Measurements from ENCODE around the gene STIM1. TPM values are rescaled to one million over a fixed set of nuclear protein-coding genes. Genes with fewer than 3 reads are reported as not detected.

Gene STIM1
- total RNA-seq, 1 experiment from 2014 or later, result 15.2 TPM

GRCh38 chr11:3825473-3826154 is 29.9 kb upstream of the STIM1 start:
- H3K36me3 Mint-ChIP-seq (ENCODE audit: insufficient read depth in 1 of 3, low read depth in 3 of 3), result peaks cover 31 to 57% (median 50%) of the 10 kb centered on the region in 3 experiments

More at GRCh38 chr11:3825473-3826154, 29.9 kb upstream of the STIM1 start:
- no peaks in the 10 kb centered on the region for H3K9me3 ChIP-seq (ENCODE audit: control insufficient read depth, low read depth, low read length)
- no peaks in the 10 kb centered on the region for H3K23me2 ChIP-seq (ENCODE audit: insufficient read length, low read depth, low read length, poor library complexity, severe bottlenecking)
- peaks cover 13% of the 10 kb centered on the region; the same call in 1 of the 2 replicates for H3K4me1 ChIP-seq (ENCODE audit: insufficient read depth, low read length)
- H3K56ac ChIP-seq (ENCODE audit: insufficient read length, low read depth, low read length), result no peak overlapping the region
- no peak for DNase-seq
- H3K14ac ChIP-seq (ENCODE audit: insufficient read depth, low read length), result no peak overlapping the region
- H4K91ac ChIP-seq (ENCODE audit: insufficient read length, low read depth, low read length), result no peak overlapping the region
- no peak overlapping the region for H2BK20ac ChIP-seq (ENCODE audit: low read depth, low read length, poor library complexity, severe bottlenecking)
- H4K8ac ChIP-seq (replicated peaks; ENCODE audit: insufficient read length, low read depth, low read length), result no peak overlapping the region
- no peak overlapping the region for H4K5ac ChIP-seq (ENCODE audit: insufficient read length, low read depth, low read length)
- no CpG with 5 or more reads among the region's 8 CpGs for WGBS (ENCODE audit: extremely low coverage, insufficient read length, low lambda C conversion rate)
- TF ChIP-seq, protein P1, sequence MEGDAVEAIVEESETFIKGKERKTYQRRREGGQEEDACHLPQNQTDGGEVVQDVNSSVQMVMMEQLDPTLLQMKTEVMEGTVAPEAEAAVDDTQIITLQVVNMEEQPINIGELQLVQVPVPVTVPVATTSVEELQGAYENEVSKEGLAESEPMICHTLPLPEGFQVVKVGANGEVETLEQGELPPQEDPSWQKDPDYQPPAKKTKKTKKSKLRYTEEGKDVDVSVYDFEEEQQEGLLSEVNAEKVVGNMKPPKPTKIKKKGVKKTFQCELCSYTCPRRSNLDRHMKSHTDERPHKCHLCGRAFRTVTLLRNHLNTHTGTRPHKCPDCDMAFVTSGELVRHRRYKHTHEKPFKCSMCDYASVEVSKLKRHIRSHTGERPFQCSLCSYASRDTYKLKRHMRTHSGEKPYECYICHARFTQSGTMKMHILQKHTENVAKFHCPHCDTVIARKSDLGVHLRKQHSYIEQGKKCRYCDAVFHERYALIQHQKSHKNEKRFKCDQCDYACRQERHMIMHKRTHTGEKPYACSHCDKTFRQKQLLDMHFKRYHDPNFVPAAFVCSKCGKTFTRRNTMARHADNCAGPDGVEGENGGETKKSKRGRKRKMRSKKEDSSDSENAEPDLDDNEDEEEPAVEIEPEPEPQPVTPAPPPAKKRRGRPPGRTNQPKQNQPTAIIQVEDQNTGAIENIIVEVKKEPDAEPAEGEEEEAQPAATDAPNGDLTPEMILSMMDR (conservative IDR thresholded peaks at IDR 0.05), result no peak
- no peak overlapping the region for H3K4ac ChIP-seq (ENCODE audit: low read depth, low read length)
- H2BK15ac ChIP-seq (ENCODE audit: low read depth, low read length), result no peak overlapping the region
- no peaks in the 10 kb centered on the region for H3K79me2 ChIP-seq (ENCODE audit: insufficient read depth, low read length)
- H3K4me2 ChIP-seq (ENCODE audit: insufficient read depth, insufficient read length, low read length), result no peak overlapping the region
- no peak overlapping the region for H2AFZ ChIP-seq (ENCODE audit: low read length)
- H2BK5ac ChIP-seq (ENCODE audit: insufficient read length, low read length), result no peak overlapping the region
- no peak overlapping the region for H3K23ac ChIP-seq (ENCODE audit: insufficient read length, low read depth, low read length)
- no peak overlapping the region for H3K18ac ChIP-seq (ENCODE audit: insufficient read length, low read depth, low read length)
- H3K27ac Mint-ChIP-seq, result peak overlapping the region; percentile 83 to 99 (median 94); a peak in 5 of 7 replicates
- peaks cover 3% of the 10 kb centered on the region for H4K20me1 ChIP-seq (ENCODE audit: control insufficient read depth, insufficient read depth, insufficient read length)
- no peak overlapping the region for H3T11ph ChIP-seq (ENCODE audit: low read length)
- no peaks in the 10 kb centered on the region for H3K79me1 ChIP-seq (ENCODE audit: insufficient read depth, low read depth, low read length, poor library complexity, severe bottlenecking)
- H2AK5ac ChIP-seq (ENCODE audit: insufficient read length, low read length), result no peak overlapping the region
- no peak overlapping the region for H2BK120ac ChIP-seq (ENCODE audit: low read depth, low read length, poor library complexity, severe bottlenecking)
- no peak overlapping the region for H3K27ac ChIP-seq (ENCODE audit: insufficient read length, low read depth, low read length)
- no peak overlapping the region for H2BK12ac ChIP-seq (ENCODE audit: insufficient read length, low read depth, low read length)
- H3K4me1 Mint-ChIP-seq, result peaks cover 42% of the 10 kb centered on the region in 2 experiments
- H3K9me3 Mint-ChIP-seq, result no peaks in the 10 kb centered on the region
- no peaks in the 10 kb centered on the region for H3K27me3 ChIP-seq (ENCODE audit: insufficient read depth, low read length)
- no peak overlapping the region for H3K9ac ChIP-seq (ENCODE audit: extremely low read depth, insufficient read length, low read length)
- no peaks in the 10 kb centered on the region for H3K27me3 Mint-ChIP-seq (ENCODE audit: low read depth)
- H3K4me3 Mint-ChIP-seq, result peak overlapping the region in 1 of 2 experiments; percentile 20; a peak in 1 of 5 replicates

Data from H9 (cell line).